ENCODE measurements around the gene CACUL1. TPM values are rescaled to one million over a fixed set of nuclear protein-coding genes. Genes with fewer than 3 reads are reported as not detected.

CACUL1 gene
- total RNA-seq, 1 donor from 2014 or later, result 32.1 TPM

GRCh38 chr10:118737603-118738302, 17.0 kb downstream of the CACUL1 start:
- H3K27ac Mint-ChIP-seq (ENCODE audit: unreplicated experiment), result no peak overlapping the region
- no peaks in the 10 kb centered on the region for H3K36me3 Mint-ChIP-seq (ENCODE audit: low read depth)

GRCh38 chr10:118735294-118735693, 19.5 kb downstream of the CACUL1 start:
- TF ChIP-seq CTCF (IDR thresholded peaks at IDR 0.05), result no peak
- Mint-ChIP-seq H3K4me1 (ENCODE audit: low read depth) (peaks cover 54% of the 10 kb centered on the region), H3K9me3 (ENCODE audit: low read depth) (no peaks in the 10 kb centered on the region), H3K27me3 (ENCODE audit: low read depth) (no peaks in the 10 kb centered on the region), H3K27ac (ENCODE audit: unreplicated experiment) (no peak overlapping the region), H3K4me3 (ENCODE audit: unreplicated experiment) (no peak overlapping the region), H3K36me3 (ENCODE audit: low read depth) (no peaks in the 10 kb centered on the region)
- no peak for DNase-seq (ENCODE audit: low spot score)

More at GRCh38 chr10:118737603-118738302, 17.0 kb downstream of the CACUL1 start:
- Mint-ChIP-seq H3K9me3 (ENCODE audit: low read depth) (no peaks in the 10 kb centered on the region), H3K4me1 (ENCODE audit: low read depth) (peaks cover 64% of the 10 kb centered on the region), H3K27me3 (ENCODE audit: low read depth) (no peaks in the 10 kb centered on the region), H3K4me3 (ENCODE audit: unreplicated experiment) (no peak overlapping the region)
- DNase-seq (ENCODE audit: low spot score), result no peak
- TF ChIP-seq CTCF (IDR thresholded peaks at IDR 0.05), result no peak

- Mint-ChIP-seq H3K4me3 (ENCODE audit: unreplicated experiment) (no peak overlapping the region), H3K9me3 (ENCODE audit: low read depth) (no peaks in the 10 kb centered on the region), H3K36me3 (ENCODE audit: low read depth) (no peaks in the 10 kb centered on the region), H3K27me3 (ENCODE audit: low read depth) (no peaks in the 10 kb centered on the region), H3K27ac (ENCODE audit: unreplicated experiment) (no peak overlapping the region), H3K4me1 (ENCODE audit: low read depth) (peaks cover 58% of the 10 kb centered on the region)
- TF ChIP-seq CTCF (IDR thresholded peaks at IDR 0.05), result peak; percentile 71
- DNase-seq (ENCODE audit: low spot score), result no peak
Measured at GRCh38 chr10:118734475-118734874, 20.3 kb downstream of the CACUL1 start.

- no peak for TF ChIP-seq CTCF (IDR thresholded peaks at IDR 0.05)
- H3K36me3 Mint-ChIP-seq (ENCODE audit: low read depth), result no peaks in the 10 kb centered on the region
- no peak for DNase-seq (ENCODE audit: low spot score)
- H3K27ac Mint-ChIP-seq (ENCODE audit: unreplicated experiment), result no peak overlapping the region
- no peaks in the 10 kb centered on the region for H3K9me3 Mint-ChIP-seq (ENCODE audit: low read depth)
- H3K27me3 Mint-ChIP-seq (ENCODE audit: low read depth), result no peaks in the 10 kb centered on the region
- H3K4me3 Mint-ChIP-seq (ENCODE audit: unreplicated experiment), result no peak overlapping the region
- H3K4me1 Mint-ChIP-seq (ENCODE audit: low read depth), result peaks cover 50% of the 10 kb centered on the region
Measured at GRCh38 chr10:118732245-118733165, 22.3 kb downstream of the CACUL1 start.

GRCh38 chr10:118730756-118731456, 23.9 kb downstream of the CACUL1 start:
- no peaks in the 10 kb centered on the region for H3K27me3 Mint-ChIP-seq (ENCODE audit: low read depth)
- no peak for DNase-seq (ENCODE audit: low spot score)
- no peak for TF ChIP-seq CTCF (IDR thresholded peaks at IDR 0.05)
- H3K9me3 Mint-ChIP-seq (ENCODE audit: low read depth), result no peaks in the 10 kb centered on the region
- no peak overlapping the region for H3K4me3 Mint-ChIP-seq (ENCODE audit: unreplicated experiment)
- H3K4me1 Mint-ChIP-seq (ENCODE audit: low read depth), result peaks cover 45% of the 10 kb centered on the region
- no peak overlapping the region for H3K27ac Mint-ChIP-seq (ENCODE audit: unreplicated experiment)
- H3K36me3 Mint-ChIP-seq (ENCODE audit: low read depth), result no peaks in the 10 kb centered on the region
